Body of pancreas (tissue), 4 donors: ENCODE data around the gene MTR.

Source experiments
- CTCF ChIP-seq, 7 experiments: fragments of 450-650 bp in 4 of 7; fragments of 200-600 bp in 3 of 7; sonication (generic) in 3 of 7; IDR thresholded peaks; one replicate each; pipeline ENCODE4 v1.5.1; 2016 to 2019; ENCODE audit warnings: antibody characterized with exemption in 7 of 7
- POLR2A ChIP-seq, 3 donors: fragments of 450-650 bp; IDR thresholded peaks; one replicate each; pipeline ENCODE4 v1.6.1; 2016; ENCODE audit warnings: antibody characterized with exemption in 3 of 3, mild to moderate bottlenecking in 2 of 3

GRCh38 chr1:236837897-236838296 is 42.8 kb downstream of the MTR start:
- TF ChIP-seq POLR2A (IDR thresholded peaks at IDR 0.05) (no peak), CTCF (IDR thresholded peaks at IDR 0.05) (no peak)
